Measurements from ENCODE around the gene ADAMTS15.

The ADAMTS15 gene

GRCh38 chr11:130416530-130416882, 31.9 kb upstream of the ADAMTS15 start:
- in situ Hi-C loops (cut with HindIII; ENCODE audit: low pct_ligation_motif_present, low pct_unique_long_range_greater_than_20kb, low sequenced_read_pairs), result no loop called here

DNA sequence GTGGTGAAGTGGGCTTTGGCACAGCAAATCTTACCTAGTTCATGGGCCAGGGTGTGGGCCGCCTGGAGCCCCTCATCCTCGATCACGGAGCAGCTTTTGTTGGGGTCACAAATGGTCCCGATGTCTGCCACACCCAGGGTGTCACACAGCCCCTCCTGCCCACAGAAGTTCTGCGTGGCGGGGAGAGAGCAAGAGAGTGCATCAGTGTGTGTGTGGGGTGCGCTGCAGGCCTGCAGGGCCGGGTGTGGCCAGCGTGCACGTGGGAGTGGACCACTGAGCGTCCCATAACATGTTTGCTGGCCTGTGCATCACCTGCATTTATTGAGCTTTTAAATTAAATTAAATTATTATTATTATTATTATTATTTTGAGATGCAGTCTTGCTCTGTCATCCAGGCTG, 31.5 kb upstream of the ADAMTS15 start:
- DNase-seq, result no peak
- in situ Hi-C loops (cut with HindIII; ENCODE audit: low pct_ligation_motif_present, low pct_unique_long_range_greater_than_20kb, low sequenced_read_pairs), result no loop called here

More at GRCh38 chr11:130416530-130416882, 31.9 kb upstream of the ADAMTS15 start:
- no peak for DNase-seq

- in situ Hi-C loops (cut with HindIII; ENCODE audit: low pct_ligation_motif_present, low pct_unique_long_range_greater_than_20kb, low sequenced_read_pairs), result no loop called here
- no peak for DNase-seq
Measured at GRCh38 chr11:130418210-130418609, 30.2 kb upstream of the ADAMTS15 start.

GRCh38 chr11:130418756-130419155, 29.7 kb upstream of the ADAMTS15 start:
- in situ Hi-C loops (cut with HindIII; ENCODE audit: low pct_ligation_motif_present, low pct_unique_long_range_greater_than_20kb, low sequenced_read_pairs), result no loop called here

DNA sequence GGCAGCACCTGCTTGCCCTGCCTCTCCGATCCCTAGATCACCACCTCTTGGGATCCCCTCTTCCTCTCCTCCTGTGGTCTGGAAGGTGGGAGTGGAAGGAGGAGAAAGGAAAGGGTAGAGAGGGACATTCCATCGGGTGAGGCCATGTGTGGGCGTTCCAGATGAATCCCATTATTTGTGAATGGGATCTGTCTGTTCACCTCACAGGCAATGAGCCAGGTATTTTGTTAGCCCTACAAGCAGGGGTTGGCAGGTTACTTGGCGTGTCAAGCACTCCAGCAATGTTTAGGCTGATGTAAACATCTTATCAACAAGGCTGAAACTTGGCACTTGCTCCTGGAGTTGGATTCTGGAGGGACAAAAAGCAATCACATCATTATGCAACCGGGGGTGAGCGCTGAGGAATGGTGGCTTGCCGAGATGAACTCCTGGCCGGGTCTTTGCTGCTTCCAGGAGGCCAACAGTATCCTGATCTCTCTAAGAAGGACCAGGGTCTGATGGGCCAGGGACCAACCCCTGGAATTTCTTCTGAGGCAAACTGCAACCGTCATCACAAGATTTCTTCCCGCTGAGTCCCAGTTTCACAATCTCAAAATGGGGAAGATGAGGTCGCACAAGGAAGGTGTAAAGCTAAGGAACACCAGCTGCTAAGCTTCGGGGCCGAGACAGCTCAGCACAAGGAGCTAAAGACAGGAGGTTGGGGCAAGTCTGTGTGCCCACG, 27.8 kb upstream of the ADAMTS15 start:
- in situ Hi-C loops (cut with HindIII; ENCODE audit: low pct_ligation_motif_present, low pct_unique_long_range_greater_than_20kb, low sequenced_read_pairs), result no loop called here

More at GRCh38 chr11:130418756-130419155, 29.7 kb upstream of the ADAMTS15 start:
- DNase-seq, result no peak

GRCh38 chr11:130421199-130421585, 27.3 kb upstream of the ADAMTS15 start:
- in situ Hi-C loops (cut with HindIII; ENCODE audit: low pct_ligation_motif_present, low pct_unique_long_range_greater_than_20kb, low sequenced_read_pairs), result no loop called here
- no peak for DNase-seq

More for the DNA sequence above, 27.8 kb upstream of the ADAMTS15 start:
- DNase-seq, result no peak

- in situ Hi-C loops (cut with HindIII; ENCODE audit: low pct_ligation_motif_present, low pct_unique_long_range_greater_than_20kb, low sequenced_read_pairs), result no loop called here
- DNase-seq, result no peak
Measured at GRCh38 chr11:130421697-130422096, 26.7 kb upstream of the ADAMTS15 start.

- DNase-seq, result no peak
- in situ Hi-C loops (cut with HindIII; ENCODE audit: low pct_ligation_motif_present, low pct_unique_long_range_greater_than_20kb, low sequenced_read_pairs), result no loop called here
Measured at GRCh38 chr11:130422251-130422995, 26.0 kb upstream of the ADAMTS15 start.

GRCh38 chr11:130423541-130424142, 24.8 kb upstream of the ADAMTS15 start:
- in situ Hi-C loops (cut with HindIII; ENCODE audit: low pct_ligation_motif_present, low pct_unique_long_range_greater_than_20kb, low sequenced_read_pairs), result no loop called here
- no peak for DNase-seq

DNA sequence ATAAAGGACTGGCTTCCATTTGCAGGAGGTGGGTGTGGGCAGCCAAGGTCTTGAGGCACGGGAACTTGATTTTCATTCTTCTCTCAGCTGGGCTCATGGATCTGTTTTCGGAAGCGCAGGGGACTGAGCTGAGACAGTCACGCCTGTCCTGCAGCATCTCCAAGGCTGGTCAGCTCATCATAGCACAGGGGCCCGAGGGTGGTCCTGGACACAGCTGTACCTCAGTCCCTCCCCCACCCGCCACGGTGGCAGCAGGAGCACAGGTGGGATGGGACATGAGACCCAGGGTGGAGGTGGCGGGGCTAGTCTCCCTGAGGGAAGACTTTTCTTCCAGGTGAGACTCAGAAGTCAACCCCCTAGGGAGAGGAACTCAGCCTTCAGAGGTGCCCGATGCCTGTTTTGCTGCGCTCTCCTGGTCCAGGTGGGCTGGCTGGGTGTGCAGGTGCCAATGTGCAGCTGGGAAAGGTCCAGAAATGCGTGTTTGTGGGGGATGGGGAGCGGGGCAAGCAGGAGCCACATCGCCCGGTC, 23.8 kb upstream of the ADAMTS15 start:
- in situ Hi-C loops (cut with HindIII; ENCODE audit: low pct_ligation_motif_present, low pct_unique_long_range_greater_than_20kb, low sequenced_read_pairs), result loop anchor here (25.0 kb wide), 2 partner anchors 213 to 438 kb away; no protein-coding TSS in a partner anchor
- DNase-seq, result no peak

GRCh38 chr11:130425156-130425555, 23.3 kb upstream of the ADAMTS15 start:
- in situ Hi-C loops (cut with HindIII; ENCODE audit: low pct_ligation_motif_present, low pct_unique_long_range_greater_than_20kb, low sequenced_read_pairs), result loop anchor here (25.0 kb wide), 2 partner anchors 212 to 437 kb away; no protein-coding TSS in a partner anchor

GRCh38 chr11:130426223-130426836, 22.1 kb upstream of the ADAMTS15 start:
- no peak for DNase-seq
- in situ Hi-C loops (cut with HindIII; ENCODE audit: low pct_ligation_motif_present, low pct_unique_long_range_greater_than_20kb, low sequenced_read_pairs), result loop anchor here (25.0 kb wide), 2 partner anchors 211 to 436 kb away; no protein-coding TSS in a partner anchor

More at GRCh38 chr11:130425156-130425555, 23.3 kb upstream of the ADAMTS15 start:
- DNase-seq, result no peak

DNA sequence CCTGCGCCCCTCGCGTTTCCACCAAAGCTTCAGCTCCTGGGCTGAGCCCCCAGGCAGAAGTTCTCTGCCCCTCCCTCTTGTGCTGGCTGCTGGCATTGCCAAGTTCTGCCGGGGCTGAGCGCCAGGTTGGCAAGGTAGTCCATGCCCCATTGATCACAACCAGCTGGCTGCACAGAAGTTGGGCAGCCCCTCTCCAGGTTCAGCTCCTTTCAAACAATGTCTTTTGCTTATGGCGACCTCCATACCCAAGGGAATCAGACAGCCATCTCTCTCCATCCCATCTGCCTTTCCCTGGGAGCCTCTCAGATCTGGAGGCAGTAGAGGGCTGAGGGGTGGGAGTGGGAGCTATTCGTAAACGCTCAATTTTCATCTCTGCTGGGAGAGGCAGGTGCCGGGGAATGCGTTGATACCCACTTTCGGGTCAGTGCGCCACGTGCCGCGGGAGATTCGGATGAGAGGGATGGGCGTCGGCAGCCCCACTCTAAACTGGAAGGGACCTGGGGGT, 21.6 kb upstream of the ADAMTS15 start:
- DNase-seq, result no peak
- in situ Hi-C loops (cut with HindIII; ENCODE audit: low pct_ligation_motif_present, low pct_unique_long_range_greater_than_20kb, low sequenced_read_pairs), result loop anchor here (25.0 kb wide), 2 partner anchors 210 to 435 kb away; no protein-coding TSS in a partner anchor

DNA sequence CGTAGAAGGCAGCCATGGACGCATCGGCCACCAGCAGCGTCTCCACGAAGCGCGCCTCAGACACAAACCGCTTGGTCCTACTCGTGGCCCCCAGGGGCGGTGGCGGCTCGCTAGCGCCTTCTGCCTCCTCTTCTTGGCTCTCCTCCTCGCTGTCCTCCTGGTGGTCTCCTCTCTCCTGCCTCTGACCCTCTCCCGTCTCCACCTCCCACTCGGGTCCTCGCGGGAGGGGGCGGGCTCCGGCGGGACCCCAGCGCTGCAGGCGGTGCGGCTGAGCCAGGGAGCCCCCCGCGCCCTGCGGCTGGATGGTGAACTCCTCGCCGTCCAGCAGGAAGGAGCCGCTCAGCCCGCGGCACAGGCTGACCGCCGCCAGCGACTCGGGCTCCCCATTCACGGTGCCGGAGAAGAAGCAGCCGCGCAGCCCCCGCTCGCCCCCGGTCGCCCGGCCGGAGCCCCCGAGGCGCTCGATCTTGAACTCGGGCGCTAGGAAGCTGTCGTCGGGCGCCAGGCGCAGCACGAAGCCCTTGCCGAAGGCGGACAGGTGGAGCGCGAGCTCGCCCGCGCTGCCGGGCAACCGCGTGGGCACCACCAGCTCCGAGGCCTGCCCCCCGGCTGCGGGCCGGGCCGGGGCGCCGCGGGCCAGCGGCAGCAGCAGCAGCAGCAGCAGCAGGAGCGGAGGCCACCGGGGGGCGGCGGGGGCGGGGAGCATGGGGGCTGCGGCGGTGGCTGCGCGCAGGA, 20.7 kb upstream of the ADAMTS15 start:
- in situ Hi-C loops (cut with HindIII; ENCODE audit: low pct_ligation_motif_present, low pct_unique_long_range_greater_than_20kb, low sequenced_read_pairs), result loop anchor here (25.0 kb wide), 2 partner anchors 210 to 435 kb away; no protein-coding TSS in a partner anchor
- DNase-seq, result no peak

DNA sequence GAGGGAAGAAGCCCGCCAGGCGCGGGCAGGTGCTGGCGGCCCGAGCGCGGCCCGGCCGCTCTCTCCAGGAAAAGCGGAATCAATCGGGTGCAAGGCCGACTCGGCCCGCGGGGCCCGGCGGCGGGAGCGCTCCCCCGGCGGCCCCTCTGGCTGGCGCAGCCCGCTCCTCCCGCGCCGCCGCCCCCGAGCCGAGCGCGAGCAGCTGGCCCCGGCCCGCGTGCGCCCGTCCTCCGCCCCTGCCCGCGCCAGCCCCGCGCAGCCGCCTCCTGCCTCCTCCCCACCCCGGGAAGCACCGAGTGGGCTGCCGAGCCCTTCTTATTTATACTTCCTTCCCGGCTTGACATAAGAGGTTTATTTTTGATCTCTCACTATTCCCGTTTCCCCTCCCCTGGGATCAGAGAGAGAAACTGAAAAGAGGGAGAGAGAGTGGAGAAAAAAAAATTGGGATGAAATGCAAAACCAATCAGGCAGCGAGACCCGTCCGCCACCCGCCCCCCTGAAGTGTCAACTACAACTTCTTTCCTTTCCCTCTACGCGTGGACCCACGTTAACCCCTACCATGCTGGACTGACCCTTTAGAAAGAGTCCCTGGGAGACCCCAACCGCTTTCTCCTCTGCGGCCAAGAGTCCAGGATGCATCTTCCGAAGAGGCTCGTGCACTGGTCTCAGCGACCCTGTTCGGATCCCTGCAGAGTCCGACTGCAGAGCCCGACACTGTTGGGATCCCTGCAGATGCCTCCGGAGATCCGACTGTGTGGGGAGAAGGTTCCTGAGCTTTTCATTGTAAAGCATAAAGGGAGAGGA, 19.9 kb upstream of the ADAMTS15 start, which contains the start of gene ADAMTS8:
TSS of gene ADAMTS8 (minus strand) at position 294 of the 804 bp plus-strand sequence. CDS start 323 bp downstream, outside the sequence.
- in situ Hi-C loops (cut with HindIII; ENCODE audit: low pct_ligation_motif_present, low pct_unique_long_range_greater_than_20kb, low sequenced_read_pairs), result loop anchor here (25.0 kb wide), 2 partner anchors 209 to 434 kb away; no protein-coding TSS in a partner anchor

DNA sequence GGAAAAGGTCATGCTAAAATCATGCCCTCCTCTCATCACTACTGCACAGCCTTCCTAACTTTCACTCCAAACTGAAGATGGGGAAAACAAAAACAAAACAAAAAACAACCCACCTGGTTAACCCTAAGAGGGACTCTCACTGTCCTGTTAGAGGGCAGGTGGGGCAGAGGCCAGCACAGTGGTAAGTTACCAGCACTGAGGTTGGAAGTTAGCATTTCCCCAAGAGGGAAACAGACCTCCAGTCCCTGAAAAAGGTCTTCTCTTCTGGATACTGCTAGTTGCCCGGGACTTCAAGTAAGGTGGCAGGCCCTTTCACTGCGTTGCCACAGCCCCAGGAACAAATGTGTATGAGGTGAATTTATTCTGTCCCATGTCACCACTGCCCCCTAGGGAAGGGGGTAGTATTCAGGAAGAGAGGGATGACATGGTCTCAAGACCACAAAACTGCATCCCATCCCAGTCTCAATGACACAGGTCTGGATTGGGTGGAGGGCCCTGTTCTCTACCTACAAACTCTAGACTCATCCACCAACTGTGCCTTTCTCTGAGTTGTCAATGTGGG, 19.2 kb upstream of the ADAMTS15 start:
- in situ Hi-C loops (cut with HindIII; ENCODE audit: low pct_ligation_motif_present, low pct_unique_long_range_greater_than_20kb, low sequenced_read_pairs), result loop anchor here (25.0 kb wide), 2 partner anchors 208 to 433 kb away; no protein-coding TSS in a partner anchor

More for the DNA sequence above, 19.9 kb upstream of the ADAMTS15 start, which contains the start of gene ADAMTS8:
- DNase-seq, result no peak

More for the DNA sequence above, 19.2 kb upstream of the ADAMTS15 start:
- DNase-seq, result no peak
